Bronchial epithelial cell (primary cell): Measurements from ENCODE around the gene CCNI. TPM values are rescaled to one million over a fixed set of nuclear protein-coding genes. Genes with fewer than 3 reads are reported as not detected.
"Not testable (repeated sequence)": the region's sequence is repeated elsewhere in the genome, so short reads cannot be mapped to it uniquely, and the experiment has no call there.

Source experiments
- DNase-seq: peaks from one replicate; pipeline ENCODE4 v3.0.0-alpha.2; 2010; ENCODE audit warnings: low read depth
- FAIRE-seq: peaks from 2 replicates; lab custom pipeline; 2011; peaks lifted over from hg19 to GRCh38; lab: Jason Lieb, UNC
- H3K27me3 ChIP-seq: 2 replicates; pipeline ENCODE4 v1.5.1; 2011; ENCODE audit warnings: low read length; ENCODE audit not compliant: control insufficient read depth, insufficient read depth
- H3K36me3 ChIP-seq: 2 replicates; pipeline ENCODE4 v1.5.1; 2011; ENCODE audit warnings: low read length; ENCODE audit not compliant: control insufficient read depth, insufficient read depth
- H3K4me3 ChIP-seq: 2 replicates; pipeline ENCODE4 v1.5.1; 2011; ENCODE audit warnings: mild to moderate bottlenecking, low read depth, low read length, control low read depth
- CTCF ChIP-seq: IDR thresholded peaks from 2 replicates; pipeline ENCODE4 v1.5.1; 2011; ENCODE audit warnings: mild to moderate bottlenecking, moderate library complexity, low read length, control low read depth, inconsistent platforms; ENCODE audit not compliant: insufficient read depth, severe bottlenecking
- total RNA-seq: library from RNA; depleted of rRNA; stranded (reverse); fragments of >200 nt; gene quantifications from 2 replicates; pipeline ENCODE4 v1.2.1, GENCODE V29; 2014

CCNI gene
- total RNA-seq, 1 donor from 2014 or later: 181 TPM

DNA sequence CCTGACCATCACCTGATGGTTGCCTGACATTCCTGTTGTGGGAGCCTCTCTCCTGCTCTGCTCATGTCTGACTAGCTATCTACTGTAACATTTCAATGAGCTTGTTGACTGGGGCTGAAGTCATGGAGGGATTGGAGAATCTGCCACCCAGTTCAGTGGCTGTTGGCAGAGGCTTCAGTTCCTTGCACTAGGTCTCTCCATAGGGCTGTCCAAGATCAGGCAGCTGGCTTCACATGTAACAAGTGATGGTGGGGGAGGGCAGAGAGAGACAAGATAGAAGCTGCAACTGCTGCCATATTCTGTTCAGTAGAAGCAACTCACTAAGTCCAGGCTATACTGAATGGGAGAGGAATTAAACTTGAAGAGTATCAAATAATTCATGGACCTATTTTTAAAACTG is 14.1 kb upstream of the CCNI start:
- FAIRE-seq (no peak), DNase-seq (no peak)
- H3K36me3 ChIP-seq: no peaks in the 10 kb centered on the region

DNA sequence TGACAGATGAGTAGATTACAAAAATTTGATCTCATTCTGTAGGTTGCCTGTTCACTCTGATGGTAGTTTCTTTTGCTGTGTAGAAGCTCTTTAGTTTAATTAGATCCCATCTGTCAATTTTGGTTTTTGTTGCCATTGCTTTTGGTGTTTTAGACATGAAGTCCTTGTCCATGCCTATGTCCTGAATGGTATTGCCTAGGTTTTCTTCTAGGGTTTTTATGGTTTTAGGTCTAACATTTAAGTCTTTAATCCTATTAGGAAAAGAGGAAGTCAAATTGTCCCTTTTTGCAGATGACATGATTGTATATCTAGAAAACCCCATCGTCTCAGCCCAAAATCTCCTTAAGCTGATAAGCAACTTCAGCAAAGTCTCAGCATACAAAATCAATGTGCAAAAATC is 11.2 kb upstream of the CCNI start:
- not testable (repeated sequence) for DNase-seq, H3K27me3 ChIP-seq, FAIRE-seq, H3K4me3 ChIP-seq, H3K36me3 ChIP-seq

More for the DNA sequence above, 14.1 kb upstream of the CCNI start:
- TF ChIP-seq CTCF: no peak
- Histone ChIP-seq H3K27me3 (no peaks in the 10 kb centered on the region), H3K4me3 (no peak overlapping the region)

- no peak for DNase-seq
- no peak for FAIRE-seq
- H3K4me3 ChIP-seq: no peak overlapping the region
- no peak for TF ChIP-seq CTCF
- H3K27me3 ChIP-seq: no peaks in the 10 kb centered on the region
- H3K36me3 ChIP-seq: no peaks in the 10 kb centered on the region
These were observed 8.3 kb upstream of the CCNI start for GRCh38 chr4:77084019-77084639.

DNA sequence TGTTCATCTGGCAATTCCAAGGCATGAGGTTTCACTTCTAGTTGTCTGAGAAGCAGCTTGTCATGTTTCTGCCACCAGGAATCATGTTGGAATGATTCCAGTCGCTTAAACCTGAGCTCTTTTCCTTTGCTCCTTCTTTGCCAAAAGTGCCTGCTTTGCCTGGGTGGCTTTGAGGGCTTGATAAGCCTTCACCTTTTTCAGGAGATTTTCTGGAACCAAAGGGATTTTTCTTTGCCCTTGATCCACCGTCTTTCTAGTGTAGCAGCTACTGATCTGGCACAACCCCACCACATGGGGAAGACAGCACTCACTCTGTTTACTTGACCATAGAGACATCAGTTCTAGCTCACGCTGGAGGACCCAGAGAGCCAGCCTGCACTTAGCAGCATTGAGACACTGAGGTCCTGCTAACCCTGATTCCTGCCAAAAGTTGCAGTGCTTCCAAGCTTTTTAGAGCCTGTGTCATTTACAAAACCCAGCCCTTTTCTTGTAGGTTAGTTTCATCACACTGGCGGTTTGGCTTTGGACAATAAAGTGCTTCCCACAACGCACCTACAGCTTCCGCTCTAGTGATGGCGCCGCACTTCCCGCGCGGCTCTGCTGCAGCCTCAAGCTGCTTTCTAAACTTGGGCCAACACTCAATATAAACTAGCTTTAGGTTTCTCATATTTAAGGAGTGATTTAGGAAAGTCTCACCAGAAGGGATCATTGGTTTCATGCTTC is 7.3 kb upstream of the CCNI start:
- H3K36me3 ChIP-seq: no peaks in the 10 kb centered on the region
- FAIRE-seq: no peak
- DNase-seq: no peak
- TF ChIP-seq CTCF: no peak
- no peaks in the 10 kb centered on the region for H3K27me3 ChIP-seq
- H3K4me3 ChIP-seq: no peak overlapping the region

DNA sequence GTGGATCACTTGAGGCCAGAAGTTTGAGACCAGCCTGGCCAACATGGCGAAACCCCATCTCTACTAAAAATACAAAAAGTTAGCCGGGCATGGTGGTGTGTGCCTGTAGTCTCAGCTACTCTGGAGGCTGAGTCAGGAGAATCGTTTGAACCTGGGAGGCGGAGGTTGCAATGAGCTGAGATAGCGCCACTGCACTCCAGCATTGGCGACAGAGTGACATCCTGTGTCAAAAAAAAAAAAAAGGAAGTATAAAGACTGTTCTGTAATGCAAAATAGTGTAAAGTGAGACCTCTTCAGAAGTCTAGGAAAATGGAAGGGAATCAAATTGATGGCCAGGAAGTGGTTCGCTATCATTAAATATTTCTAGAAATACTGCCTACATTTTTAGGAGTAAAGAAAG is 5.0 kb upstream of the CCNI start:
- FAIRE-seq, DNase-seq, H3K27me3 ChIP-seq, H3K36me3 ChIP-seq, H3K4me3 ChIP-seq: not testable (repeated sequence)

DNA sequence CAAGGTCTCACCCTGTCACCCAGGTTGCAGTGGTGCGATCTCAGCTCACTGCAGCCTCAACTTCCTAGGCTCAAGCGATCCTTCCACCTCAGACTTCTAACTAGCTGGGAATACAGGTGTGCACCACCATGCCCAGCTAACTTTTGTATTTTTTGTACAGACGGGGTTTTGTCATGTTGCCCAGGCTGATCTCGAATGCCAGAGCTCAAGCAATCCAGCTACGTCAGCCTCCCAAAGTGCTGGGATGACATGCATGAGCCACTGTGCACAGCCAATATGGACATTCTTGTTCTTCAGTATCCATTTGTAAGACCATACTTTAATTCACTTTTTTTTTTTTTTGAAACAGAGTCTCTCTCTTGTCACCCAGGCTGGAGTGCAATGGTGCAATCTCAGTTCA is 3.5 kb upstream of the CCNI start:
- Histone ChIP-seq H3K27me3 (no peaks in the 10 kb centered on the region), H3K36me3 (no peaks in the 10 kb centered on the region), H3K4me3 (no peak overlapping the region)
- no peak for TF ChIP-seq CTCF
- no peak for DNase-seq
- FAIRE-seq: no peak

DNA sequence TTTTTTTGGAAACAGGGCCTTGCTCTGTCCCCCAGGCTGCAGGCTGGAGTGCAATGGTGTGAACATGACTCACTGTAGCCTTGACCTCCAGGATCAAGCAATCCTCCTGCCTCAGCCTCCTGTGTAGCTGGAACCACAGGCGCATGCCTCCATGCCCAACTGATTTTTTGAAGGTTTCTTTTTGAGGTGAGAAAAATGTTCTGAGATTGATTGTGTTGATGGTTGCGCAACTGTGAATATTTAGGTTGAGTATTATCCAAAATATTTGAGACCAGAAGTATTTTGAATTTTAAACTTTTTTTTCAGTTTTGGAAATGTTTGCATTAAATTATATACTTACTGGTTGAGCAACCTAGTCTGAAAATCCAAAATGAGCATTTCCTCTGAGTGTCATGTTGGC is 2.6 kb upstream of the CCNI start:
- no peak for TF ChIP-seq CTCF
- Histone ChIP-seq H3K27me3 (no peaks in the 10 kb centered on the region), H3K36me3 (no peaks in the 10 kb centered on the region), H3K4me3 (no peak overlapping the region)
- DNase-seq: no peak
- no peak for FAIRE-seq
